Measurements from ENCODE around the gene MCM9. TPM values are rescaled to one million over a fixed set of nuclear protein-coding genes. Genes with fewer than 3 reads are reported as not detected.
"Not testable (repeated sequence)": the region's sequence is repeated elsewhere in the genome, so short reads cannot be mapped to it uniquely, and the experiment has no call there.

The MCM9 gene
- total RNA-seq, 1 experiment from 2014 or later, result 6.0 TPM

DNA sequence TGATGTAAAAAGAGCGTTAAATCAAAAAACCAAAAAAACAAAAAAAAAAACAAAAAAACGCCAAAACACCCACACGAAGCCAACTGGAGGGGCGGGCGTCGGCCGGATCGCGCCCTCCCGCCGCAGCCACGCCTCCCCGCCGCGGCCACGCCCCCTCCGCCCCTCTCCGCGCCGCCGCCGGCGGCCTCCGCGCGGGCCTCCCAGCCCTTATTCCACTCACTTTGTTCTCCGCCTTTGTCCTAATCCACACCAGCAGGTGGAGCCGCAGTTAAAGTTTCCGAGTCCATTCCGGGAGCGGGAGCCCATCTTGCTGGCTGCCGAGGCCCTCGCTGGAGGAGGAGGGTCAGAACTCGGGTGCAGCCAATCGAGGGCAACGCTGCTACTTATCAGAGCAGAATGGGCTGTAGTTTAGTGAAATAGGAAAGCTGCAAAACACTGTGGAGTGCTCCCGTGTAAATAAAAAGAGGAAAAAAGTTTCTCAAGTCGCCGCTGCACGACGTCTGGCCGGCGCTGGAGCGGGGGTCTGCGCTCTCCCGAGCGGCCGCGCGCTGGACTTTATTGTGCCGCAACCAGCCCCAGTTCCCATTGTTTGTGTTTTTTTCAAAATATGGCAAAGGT, 41.0 kb downstream of the MCM9 start, which contains the start of gene ASF1A:
ASF1A (plus strand) TSS at position 346 of the 618 bp plus-strand sequence; CDS start at position 608, 262 bp downstream.
- peak; percentile 94 for DNase-seq (ENCODE audit: low spot score)

DNA sequence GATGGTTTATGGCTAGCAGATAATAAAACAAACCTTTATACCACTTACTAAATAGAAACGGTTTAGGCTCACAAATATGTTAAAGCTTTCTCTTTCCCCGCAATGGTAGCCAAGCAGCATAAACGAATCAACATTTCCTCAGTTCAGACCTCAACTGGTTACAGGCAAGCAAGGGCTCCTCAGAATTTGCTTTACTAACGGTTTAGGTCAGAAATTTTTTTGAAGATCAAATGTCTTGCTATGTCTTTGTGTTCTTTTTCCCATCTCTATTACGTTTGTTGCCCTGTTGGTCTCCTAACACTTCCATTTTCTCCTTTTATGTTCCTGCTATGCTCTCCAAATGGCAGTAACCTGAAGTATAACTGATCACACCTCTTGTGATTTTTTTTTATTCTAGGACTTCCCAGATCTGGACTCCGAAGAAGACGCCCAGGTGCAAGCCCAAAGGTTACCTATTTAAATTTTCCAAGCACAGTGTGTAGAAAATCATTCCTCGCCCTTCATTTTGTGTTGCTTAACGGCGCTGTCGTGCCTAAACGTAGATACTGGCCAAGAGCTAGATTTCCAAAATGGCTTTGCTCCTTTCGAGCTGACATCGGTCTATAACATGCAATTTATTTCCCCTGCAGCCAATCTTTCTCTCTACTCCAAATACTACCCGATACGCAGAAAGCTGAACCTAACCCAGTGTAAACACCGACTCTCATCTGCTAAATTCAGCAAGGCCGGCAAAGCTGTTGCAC, 41.7 kb downstream of the MCM9 start:
- peak; percentile 63 for DNase-seq (ENCODE audit: low spot score)

DNA sequence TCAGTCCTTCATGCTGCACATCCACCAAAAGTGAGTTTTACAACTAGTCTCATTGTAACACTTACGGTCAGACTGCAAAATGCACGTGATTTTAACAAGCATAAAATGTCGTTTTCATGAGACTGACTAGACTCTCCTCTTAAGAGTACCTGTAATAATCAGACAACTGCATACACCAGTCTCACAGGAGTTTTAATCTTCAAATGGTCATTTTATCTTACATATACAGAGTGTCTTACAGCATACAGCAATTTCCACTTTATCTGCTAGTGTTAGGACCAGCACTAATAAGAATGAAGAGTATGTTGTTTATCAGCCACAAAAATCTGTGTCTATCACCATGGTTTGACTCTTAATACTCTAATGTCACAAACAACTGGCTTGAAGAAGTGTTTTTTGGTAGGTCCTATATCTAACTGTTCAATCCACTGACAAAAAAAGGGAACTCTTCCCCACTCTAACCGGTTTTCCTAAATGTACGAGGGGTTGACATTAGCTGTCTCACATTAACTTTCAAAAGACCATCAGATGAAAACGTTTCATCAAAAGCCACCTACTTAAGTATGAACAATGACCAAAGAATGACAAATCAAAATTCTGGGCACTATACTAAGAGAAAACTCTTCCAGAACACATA, 42.5 kb downstream of the MCM9 start:
- no peak for DNase-seq (ENCODE audit: low spot score)

DNA sequence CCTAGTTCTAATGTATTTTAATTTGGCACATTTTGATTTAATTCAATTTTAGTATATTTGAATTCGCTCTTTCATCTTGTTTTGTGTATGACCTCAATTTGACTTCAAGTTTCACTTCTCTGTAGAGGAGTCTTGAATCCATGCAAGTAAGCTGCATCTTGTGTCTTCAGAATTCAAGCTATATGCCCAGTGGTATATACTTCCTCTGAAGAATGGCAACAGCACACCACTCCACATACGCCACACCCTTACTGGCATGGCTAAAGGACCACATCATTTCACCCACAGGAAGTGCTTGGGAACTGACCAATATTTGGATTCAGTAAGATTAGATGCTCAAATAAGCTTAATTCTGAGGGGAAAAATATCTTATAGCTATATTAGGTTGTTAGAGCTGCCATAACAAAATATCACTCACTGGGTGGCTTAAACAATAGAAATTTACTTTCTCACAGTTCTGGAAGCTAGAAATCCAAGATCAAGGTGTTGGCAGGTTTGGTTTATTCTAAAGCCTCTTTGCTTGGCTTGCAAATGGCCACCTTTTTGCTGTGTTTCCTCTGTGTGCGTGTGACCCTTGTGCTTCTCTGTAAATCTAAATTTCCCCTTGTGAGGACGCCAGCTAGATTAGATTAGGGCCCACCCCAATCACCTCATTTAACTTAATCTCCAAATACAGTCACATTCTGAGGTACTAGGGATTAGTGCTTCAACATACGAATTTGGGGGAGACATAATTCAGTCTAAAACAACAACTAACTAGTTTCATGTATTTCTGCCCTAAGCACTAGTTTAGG, 43.8 kb downstream of the MCM9 start:
- DNase-seq (ENCODE audit: low spot score), result no peak

DNA sequence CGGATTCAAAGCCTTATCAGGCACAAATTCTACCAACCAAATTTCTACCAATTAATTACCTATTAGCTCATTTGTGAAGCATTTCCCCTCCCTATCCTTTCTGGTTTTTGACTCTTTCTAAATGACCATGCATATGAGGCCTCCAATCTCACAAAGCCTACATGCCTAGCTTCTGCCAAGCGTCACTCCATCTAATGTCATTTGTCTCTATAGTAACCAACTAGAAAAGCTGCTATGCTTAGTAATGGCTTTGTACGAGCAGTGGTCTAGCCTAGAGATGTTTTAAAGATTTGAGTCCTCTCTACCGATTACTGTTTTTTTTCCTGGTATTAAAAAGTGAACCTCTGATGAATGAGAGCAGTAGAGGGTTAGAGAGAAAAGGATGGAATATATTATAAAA, 45.8 kb downstream of the MCM9 start:
- no peak for DNase-seq (ENCODE audit: low spot score)

DNA sequence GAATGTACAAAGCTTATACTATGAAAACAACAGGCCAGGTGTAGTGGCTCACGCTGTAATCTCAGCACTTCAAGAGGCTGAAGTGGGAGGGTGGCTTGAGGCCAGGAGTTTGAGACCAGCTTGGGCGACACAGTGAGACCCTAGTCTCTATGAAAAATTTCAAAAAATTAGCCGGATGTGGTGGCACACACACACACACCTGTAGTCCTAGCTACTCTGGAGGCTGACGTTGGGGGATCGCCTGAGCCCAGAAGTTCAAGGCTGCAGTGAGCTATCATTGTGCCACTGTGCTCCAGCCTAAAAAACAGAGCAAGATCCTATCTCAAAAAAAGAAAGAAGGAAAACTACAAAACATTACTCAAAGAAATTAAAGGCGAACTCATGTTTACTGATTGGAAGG, 48.3 kb downstream of the MCM9 start:
- DNase-seq (ENCODE audit: low spot score), result no peak

DNA sequence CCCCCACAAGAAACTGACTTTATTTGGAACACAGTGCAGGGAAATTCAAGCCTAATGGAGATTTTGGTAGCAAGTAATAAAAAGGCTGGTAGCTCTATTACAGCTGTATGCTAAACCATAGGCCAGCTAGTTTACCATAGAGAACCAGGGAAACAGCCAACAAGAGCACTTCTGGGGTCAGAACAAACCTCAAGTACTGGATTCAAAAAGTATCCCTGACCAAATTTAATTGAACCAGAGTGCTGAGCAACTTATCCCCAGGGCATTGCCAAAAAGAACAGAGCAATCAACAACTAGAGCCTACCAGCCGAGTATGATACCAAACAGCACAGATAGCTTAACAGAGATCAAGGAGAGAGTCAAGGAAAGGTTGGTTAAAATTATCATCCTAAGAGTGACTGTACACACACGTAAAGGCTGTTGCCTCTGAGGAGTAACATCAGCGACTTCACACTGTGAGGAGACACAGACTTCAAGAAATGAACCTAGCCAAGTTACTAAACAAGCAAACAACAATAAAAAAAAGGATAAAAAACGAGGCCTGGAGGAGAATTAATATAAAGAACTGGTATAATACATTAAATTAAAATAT, 52.5 kb downstream of the MCM9 start:
- no peak for DNase-seq (ENCODE audit: low spot score)

DNA sequence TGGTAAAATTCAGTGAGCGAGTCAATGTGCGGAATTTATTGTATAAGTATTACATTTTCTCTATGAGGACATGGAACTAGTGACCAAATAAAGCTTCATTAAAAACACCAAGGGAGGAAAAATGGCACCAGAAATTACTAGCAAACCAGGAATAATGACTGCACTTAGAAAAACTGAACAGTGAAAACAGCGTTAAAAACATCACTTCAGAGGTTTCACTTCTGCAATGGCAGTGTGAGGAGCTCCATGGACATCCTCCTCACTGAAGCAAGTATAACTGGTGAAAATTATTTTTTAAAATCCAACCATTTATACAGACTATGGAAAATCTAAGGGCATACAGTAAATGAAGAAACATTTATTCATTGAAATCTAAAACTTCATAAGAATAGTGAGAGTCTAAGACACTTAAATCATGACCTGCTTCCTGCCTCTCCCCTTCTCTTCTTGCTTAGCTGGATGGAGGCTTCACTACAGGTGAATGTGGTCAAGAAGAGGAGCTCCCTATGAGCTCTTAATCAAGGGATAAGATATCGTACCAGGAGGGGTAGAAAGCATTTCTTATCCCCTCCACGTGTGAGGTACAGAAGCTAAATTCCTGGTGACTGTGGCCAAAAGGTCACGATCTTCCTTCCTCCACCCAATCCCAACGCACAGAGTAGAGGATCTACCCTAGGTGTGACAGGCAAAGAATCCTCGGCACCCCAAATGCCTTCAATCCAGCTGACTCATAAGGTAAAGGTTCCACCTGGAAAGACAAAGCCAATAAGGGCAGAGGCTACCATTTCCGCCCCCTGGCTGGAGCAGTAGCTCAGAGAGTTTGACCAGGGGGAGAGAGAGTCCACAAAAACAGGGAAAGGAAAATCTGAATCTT, 53.3 kb downstream of the MCM9 start:
- peak; percentile 69 for DNase-seq (ENCODE audit: low spot score)

DNA sequence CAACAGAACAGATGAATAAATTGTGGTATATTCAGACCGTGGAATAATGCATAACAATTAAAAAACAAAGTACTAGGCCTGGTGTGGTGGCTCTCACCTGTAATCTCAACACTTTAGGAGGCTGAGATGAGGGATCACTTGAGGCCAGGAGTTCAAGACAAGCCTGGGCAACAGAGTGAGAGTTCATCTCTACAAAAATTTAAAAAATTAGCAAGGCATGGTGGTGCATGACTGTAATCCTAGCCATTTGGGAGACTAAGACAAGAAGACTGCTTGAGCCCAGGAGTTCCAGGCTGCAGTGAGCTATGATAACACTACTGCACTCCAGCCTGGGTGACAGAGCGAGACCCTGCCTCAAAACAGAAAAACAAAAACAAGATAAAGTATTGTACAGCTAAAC, 57.2 kb downstream of the MCM9 start:
- DNase-seq (ENCODE audit: low spot score), result no peak

DNA sequence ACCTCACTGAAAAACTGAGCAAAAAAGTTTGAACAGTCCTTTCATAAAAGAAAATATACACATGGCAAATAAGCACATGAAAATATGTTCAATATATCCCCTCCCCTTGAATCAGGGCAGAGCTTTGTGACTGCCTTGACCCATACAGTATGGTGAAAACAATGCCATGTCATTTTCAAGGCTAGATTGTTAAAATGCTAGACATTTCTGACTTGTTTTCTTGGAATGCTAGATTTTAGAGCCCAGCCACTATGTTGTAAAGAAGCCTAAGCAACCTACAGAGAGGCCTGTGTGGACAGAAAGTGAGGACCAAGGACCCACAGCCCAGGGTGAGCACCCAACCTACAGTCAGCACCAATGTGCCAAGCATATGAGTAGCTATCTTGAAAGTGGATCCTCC, 58.1 kb downstream of the MCM9 start:
- DNase-seq (ENCODE audit: low spot score), result no peak

DNA sequence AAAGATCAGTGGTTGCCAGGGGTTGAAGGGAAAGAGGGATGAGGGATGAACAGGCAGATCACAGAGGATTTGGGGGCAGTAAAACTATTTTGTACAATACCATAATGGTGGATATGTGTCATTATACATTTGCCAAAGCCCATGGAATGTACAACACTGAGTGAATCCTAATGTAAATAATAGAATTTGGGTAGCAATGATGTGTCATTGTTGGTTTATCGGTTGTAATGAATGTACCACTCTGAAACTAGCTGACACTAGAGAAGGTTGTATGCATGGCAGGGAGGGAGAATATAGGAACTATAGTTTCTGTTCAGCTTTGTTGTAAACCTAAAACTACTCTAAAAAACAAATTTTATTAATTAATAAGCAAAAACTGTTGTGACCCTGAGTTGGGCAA, 58.8 kb downstream of the MCM9 start:
- DNase-seq (ENCODE audit: low spot score), result no peak

DNA sequence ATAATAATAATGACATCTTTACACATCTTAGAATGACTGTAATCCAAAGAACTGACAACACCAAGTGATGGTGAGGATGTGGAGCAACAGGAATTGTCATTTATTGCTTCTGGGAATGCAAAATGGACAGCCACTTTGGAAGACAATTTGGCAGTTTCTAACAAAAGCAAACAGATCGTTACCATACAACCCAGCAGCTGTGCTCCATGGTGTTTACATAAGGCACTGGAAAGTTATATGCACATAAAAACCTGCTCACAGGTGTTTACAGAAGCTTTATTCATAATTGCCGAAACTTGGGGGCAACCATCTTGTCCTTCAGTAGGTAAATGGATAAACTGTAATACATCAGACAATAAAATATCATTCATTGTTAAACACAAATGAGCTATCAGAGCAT, 59.3 kb downstream of the MCM9 start:
- no peak for DNase-seq (ENCODE audit: low spot score)

DNA sequence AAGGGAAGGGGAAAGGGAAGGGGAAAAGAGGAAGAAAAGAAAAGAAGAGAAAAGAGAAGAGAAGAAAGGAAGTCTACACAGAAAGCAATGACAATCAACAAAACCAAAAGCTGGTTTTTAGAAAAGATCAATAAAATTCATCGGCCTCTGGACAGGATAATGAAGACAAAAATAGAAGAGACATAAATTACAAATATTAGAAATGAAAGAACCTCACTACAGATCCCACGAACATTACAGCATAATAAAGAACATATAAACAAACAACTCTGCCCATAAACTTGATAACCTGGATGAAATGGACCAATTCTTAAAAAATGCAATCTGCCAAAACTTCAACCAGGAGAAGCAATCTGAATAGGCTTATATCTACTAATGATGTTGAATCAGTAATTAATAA, 61.7 kb downstream of the MCM9 start:
- DNase-seq (ENCODE audit: low spot score), result no peak

DNA sequence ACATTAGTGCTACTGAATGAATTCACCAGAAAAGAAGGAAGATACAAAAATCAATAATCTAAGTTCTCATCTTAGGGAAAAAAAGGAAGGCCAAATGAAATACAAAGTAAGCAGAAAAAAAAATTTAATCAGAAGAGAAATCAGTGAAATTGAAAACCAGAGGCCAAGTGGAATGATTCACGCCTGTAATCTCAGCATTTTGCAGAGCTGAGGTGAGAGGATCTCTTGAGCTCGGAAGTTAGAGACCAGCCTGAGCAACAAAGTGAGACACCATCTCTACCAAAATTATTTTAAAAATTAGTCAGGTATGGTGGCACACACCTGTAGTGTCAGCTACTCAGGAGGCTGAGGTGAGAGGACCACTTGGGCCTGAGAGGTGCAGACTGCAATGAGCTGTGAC, 62.2 kb downstream of the MCM9 start:
- no peak for DNase-seq (ENCODE audit: low spot score)

DNA sequence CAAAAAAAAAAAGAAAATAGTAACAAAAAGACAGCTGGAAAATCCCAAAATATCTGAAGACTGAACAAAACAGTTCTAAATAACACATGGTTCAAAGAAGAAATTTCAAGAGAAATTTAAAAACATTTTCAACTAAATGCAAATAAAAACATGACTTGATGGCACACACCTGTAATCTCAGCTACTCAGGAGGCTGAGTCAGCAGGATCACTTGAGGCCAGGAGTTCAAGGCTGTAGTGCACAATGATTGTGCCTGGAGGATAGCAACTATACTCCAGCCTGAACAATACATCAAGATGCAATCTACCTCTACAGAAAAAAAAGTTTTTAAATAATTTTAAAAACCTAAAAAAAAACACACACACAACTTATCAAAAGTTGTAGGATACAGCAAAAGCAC, 62.6 kb downstream of the MCM9 start:
- no peak for DNase-seq (ENCODE audit: low spot score)

DNA sequence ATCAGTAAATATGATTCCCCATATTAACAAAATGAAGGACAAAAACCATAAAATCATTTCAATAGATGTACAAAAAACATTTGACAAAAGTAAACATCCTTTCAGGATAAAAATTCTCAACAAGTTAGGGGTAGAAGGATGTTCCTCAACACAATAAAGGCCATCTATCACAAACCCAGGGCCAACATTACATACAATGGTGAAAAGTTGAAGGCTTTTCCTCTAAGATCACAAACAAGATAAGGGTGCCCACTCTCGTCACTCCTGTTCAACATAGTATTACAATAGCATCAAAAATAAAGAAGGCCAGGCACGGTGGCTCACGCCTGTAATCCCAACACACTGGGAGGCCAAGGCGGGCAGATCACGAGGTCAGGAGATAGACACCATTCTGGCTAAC, 63.6 kb downstream of the MCM9 start:
- no peak for DNase-seq (ENCODE audit: low spot score)

DNA sequence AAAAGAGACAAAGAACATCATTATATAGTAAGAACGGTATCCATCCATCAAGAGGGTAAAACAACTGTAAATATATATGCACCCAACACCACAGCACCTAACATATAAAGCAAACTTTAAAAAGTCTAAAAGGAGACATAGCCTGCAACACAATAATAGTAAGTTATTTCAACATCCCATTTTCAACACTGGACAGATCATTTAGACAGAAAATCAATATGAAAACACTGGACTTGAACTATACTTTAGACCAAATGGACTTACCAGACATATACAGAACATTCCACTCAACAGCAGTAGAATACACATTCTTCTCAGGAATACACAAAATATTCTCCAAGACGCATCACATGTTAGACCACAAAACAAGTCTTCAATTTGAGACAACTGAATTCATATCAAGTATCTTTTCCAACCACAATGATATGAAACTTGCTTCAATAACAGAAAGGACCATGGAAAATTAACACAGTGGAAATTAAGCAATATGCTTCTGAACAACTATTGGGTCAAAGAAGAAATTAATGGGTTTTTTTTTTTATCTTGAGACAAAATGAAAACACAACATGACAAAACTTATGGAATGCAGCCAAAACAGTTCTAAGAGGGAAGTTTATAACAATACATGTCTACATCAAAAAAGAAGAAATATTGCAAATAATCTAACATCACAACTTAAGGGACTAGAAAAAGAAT, 64.9 kb downstream of the MCM9 start:
- no peak for DNase-seq (ENCODE audit: low spot score)

DNA sequence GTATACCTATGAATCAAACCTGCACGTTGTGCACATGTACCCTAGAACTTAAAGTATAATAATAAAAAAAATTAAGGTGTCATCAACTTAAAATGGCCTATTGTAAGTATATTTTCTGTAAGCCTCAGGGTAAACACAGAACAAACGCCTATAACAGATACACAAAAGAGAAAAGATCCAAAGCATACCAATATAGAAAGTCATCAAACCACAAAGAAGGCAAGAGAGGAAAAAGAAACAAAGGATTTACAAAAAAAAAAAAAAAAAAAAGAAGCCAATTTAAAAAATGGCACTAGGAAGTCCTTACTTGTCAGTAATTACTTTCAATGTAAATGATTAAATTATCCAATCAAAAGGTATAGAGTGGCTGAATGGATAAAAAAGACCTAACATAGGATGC, 65.6 kb downstream of the MCM9 start:
- no peak for DNase-seq (ENCODE audit: low spot score)

DNA sequence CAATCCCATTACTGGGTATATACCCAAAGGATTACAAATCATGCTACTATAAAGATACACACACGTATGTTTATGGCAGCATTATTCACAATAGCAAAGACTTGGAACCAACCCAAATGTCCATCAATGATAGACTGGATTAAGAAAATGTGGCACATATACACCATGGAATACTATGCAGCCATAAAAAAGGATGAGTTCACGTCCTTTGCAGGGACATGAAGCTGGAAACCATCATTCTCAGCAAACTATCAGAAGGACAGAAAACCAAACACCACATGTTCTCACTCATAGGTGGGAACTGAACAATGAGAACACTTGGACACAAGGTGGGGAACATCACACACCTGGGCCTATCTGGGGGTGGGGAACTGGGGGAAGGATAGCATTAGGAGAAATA, 66.1 kb downstream of the MCM9 start:
- not testable (repeated sequence) for DNase-seq (ENCODE audit: low spot score)

DNA sequence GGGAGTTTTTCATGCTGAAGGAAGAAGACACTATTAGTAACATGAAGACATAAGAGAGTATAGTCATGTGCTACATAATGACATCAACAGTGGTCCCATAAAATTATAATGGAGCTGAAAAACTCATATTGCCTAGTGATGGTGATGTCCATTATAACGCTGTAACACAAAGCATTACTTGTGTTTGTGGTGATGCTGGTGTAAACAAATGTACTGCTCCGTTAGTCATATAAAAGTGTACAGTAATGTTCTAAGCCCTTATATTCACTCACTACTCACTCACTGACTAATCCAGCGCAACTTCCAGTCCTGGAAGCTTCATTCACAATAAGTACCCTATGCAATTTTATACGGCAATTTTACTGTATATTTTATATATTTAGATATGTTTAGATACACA, 67.8 kb downstream of the MCM9 start:
- no peak for DNase-seq (ENCODE audit: low spot score)
